Panc1 (cell line): ENCODE results near the gene INPP5A. TPM values are rescaled to one million over a fixed set of nuclear protein-coding genes. Genes with fewer than 3 reads are reported as not detected.

Source experiments
- ATAC-seq: fragments of 200-7000 bp; cut with Tn5 transposase; 2 replicates; pipeline ENCODE4 v1.9.1; 2020; ENCODE audit warnings: mild to moderate bottlenecking, moderate library complexity
- BruUV-seq: library from RNA; stranded (reverse); fragments of 400-500 nt; replicated peaks from 2 replicates; lab custom pipeline; 2021; lab: Mats Ljungman, UMichigan
- CTCF ChIA-PET: fragments of 300-600 bp; sonication (Branson Sonifier 250); formaldehyde crosslinking; loops from one replicate; lab custom pipeline; 2022; ENCODE audit warnings: antibody characterized with exemption; lab: Charles Lee
- POLR2A ChIA-PET: fragments of 300-600 bp; sonication (Branson Sonifier 250); formaldehyde crosslinking; loops from one replicate; lab custom pipeline; 2022; ENCODE audit warnings: antibody characterized with exemption; lab: Charles Lee
- DNase-seq: peaks from one replicate; pipeline ENCODE4 v3.0.0-alpha.2; 2010; ENCODE audit warnings: low read depth, low spot score
- H3K27ac ChIP-seq: 2 replicates; pipeline ENCODE4 v1.5.1; 2011; ENCODE audit warnings: mild to moderate bottlenecking, low read length, inconsistent platforms
- H3K27me3 ChIP-seq: fragments of 200-500 bp; sonication (Bioruptor generic); 2 replicates; pipeline ENCODE4 v1.6.0; 2014; ENCODE audit warnings: low read length, inconsistent platforms; ENCODE audit not compliant: control insufficient read depth, insufficient read depth
- H3K36me3 ChIP-seq: fragments of 200-500 bp; sonication (Bioruptor generic); 2 replicates; pipeline ENCODE4 v1.5.1; 2014; ENCODE audit warnings: inconsistent platforms, mild to moderate bottlenecking, low read length, moderate library complexity; ENCODE audit not compliant: control insufficient read depth, insufficient read depth
- H3K4me1 ChIP-seq: 2 replicates; pipeline ENCODE4 v1.5.1; 2011; ENCODE audit warnings: inconsistent platforms, mild to moderate bottlenecking, low read length, moderate library complexity; ENCODE audit not compliant: control insufficient read depth, insufficient read depth
- H3K4me3 ChIP-seq, 2 experiments: 2 replicates each; pipeline ENCODE4 v1.5.1; 2011 to 2012; ENCODE audit warnings: low read depth in 2 of 2, low read length in 2 of 2, mild to moderate bottlenecking in 2 of 2, inconsistent platforms in 1 of 2, moderate library complexity in 1 of 2
- H3K9me3 ChIP-seq: fragments of 200-500 bp; sonication (Bioruptor generic); 2 replicates; pipeline ENCODE4 v1.5.1; 2014; ENCODE audit warnings: low read depth, mild to moderate bottlenecking, inconsistent platforms, low read length, moderate library complexity; ENCODE audit not compliant: control insufficient read depth, insufficient read depth
- POLR2AphosphoS5 ChIP-seq: IDR thresholded peaks from 2 replicates; pipeline ENCODE4 v1.6.1; 2012; ENCODE audit warnings: mild to moderate bottlenecking, low read depth, low read length, moderate library complexity
- REST ChIP-seq, 2 experiments: IDR thresholded peaks; 2 replicates each; pipeline ENCODE4 v1.6.1; 2011 to 2012; ENCODE audit warnings: low read depth in 2 of 2, control low read depth in 1 of 2, low read length in 1 of 2, mild to moderate bottlenecking in 1 of 2, moderate library complexity in 1 of 2; ENCODE audit not compliant: insufficient read depth in 1 of 2
- SIN3A ChIP-seq: IDR thresholded peaks from 2 replicates; pipeline ENCODE4 v1.6.1; 2012; ENCODE audit warnings: low read depth, mild to moderate bottlenecking, low read length, moderate library complexity, borderline replicate concordance; ENCODE audit not compliant: insufficient read depth
- TCF7L2 ChIP-seq: IDR thresholded peaks from 2 replicates; pipeline ENCODE4 v1.6.1; 2011; ENCODE audit warnings: mild to moderate bottlenecking, low read depth, low read length, inconsistent platforms
- in situ Hi-C: cut with HindIII; loops from 2 replicates; pipeline ENCODE4 v1.10.0; 2016; ENCODE audit warnings: low sequenced_read_pairs, low pct_unique_long_range_greater_than_20kb
- intact Hi-C: fragments of 100-400 bp; cut with micrococcal nuclease; formaldehyde crosslinking; loops from one replicate; pipeline ENCODE4 v1.10.0; 2022; ENCODE audit not compliant: unreplicated experiment
- total RNA-seq: library from RNA; stranded (reverse); gene quantifications from one replicate; pipeline ENCODE4 v1.2.1, GENCODE V29; 2021; ENCODE audit not compliant: unreplicated experiment
- TF ChIP-seq, protein P1 (sequence below): fragments of 450-650 bp; IDR thresholded peaks from 2 replicates; pipeline ENCODE4 v1.5.1; 2017; ENCODE audit warnings: mild to moderate bottlenecking

The INPP5A gene
- total RNA-seq, 1 experiment from 2014 or later: 60.0 TPM

- intact Hi-C loops (no loop called here), in situ Hi-C loops (no loop called here)
- no peak for DNase-seq
- H3K27me3 ChIP-seq: no peaks in the 10 kb centered on the region
- no peaks in the 10 kb centered on the region for H3K9me3 ChIP-seq
- H3K36me3 ChIP-seq: no peaks in the 10 kb centered on the region
- H3K4me1 ChIP-seq: peaks cover 3% of the 10 kb centered on the region; the same call in 1 of the 2 replicates
- no peak for TF ChIP-seq TCF7L2
- no peak for TF ChIP-seq POLR2AphosphoS5
- TF ChIP-seq REST (IDR thresholded peaks at IDR 0.05; ENCODE audit: insufficient read depth in 1 of 2, low read depth in 2 of 2, low read length in 1 of 2): no peak
- TF ChIP-seq, protein P1, sequence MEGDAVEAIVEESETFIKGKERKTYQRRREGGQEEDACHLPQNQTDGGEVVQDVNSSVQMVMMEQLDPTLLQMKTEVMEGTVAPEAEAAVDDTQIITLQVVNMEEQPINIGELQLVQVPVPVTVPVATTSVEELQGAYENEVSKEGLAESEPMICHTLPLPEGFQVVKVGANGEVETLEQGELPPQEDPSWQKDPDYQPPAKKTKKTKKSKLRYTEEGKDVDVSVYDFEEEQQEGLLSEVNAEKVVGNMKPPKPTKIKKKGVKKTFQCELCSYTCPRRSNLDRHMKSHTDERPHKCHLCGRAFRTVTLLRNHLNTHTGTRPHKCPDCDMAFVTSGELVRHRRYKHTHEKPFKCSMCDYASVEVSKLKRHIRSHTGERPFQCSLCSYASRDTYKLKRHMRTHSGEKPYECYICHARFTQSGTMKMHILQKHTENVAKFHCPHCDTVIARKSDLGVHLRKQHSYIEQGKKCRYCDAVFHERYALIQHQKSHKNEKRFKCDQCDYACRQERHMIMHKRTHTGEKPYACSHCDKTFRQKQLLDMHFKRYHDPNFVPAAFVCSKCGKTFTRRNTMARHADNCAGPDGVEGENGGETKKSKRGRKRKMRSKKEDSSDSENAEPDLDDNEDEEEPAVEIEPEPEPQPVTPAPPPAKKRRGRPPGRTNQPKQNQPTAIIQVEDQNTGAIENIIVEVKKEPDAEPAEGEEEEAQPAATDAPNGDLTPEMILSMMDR: no peak
- TF ChIP-seq SIN3A: no peak
- POLR2A ChIA-PET: no interaction called here
- CTCF ChIA-PET: interaction anchor here (0.7 to 1.4 kb wide), 3 partner anchors 153 to 232 kb away, joined by 3 to 6 read pairs (median 3); no protein-coding TSS in a partner anchor
- ATAC-seq: peak; percentile 11
- H3K27ac ChIP-seq: no peak overlapping the region
- H3K4me3 ChIP-seq: no peak overlapping the region
- no TSS peak for BruUV-seq
Measured at GRCh38 chr10:132654121-132654571, 116.6 kb downstream of the INPP5A start.

- CTCF ChIA-PET: interaction anchor here (0.5 to 1.4 kb wide), 7 partner anchors 9 to 239 kb away, joined by 3 to 7 read pairs (median 4); no protein-coding TSS in a partner anchor
- no peaks in the 10 kb centered on the region for H3K36me3 ChIP-seq
- no peak for TF ChIP-seq SIN3A
- TF ChIP-seq REST (IDR thresholded peaks at IDR 0.05; ENCODE audit: insufficient read depth in 1 of 2, low read depth in 2 of 2, low read length in 1 of 2): no peak
- 0 out of 2 replicates have a peak, but pooled peaks have one; percentile 21 for TF ChIP-seq TCF7L2
- TF ChIP-seq POLR2AphosphoS5: no peak
- TF ChIP-seq, protein P1: peak; percentile 99
- no peaks in the 10 kb centered on the region for H3K27me3 ChIP-seq
- H3K4me1 ChIP-seq: peaks cover 3% of the 10 kb centered on the region; the same call in 1 of the 2 replicates
- DNase-seq: no peak
- in situ Hi-C loops (no loop called here), intact Hi-C loops (no loop called here)
- POLR2A ChIA-PET: interaction anchor here (0.6 kb wide), 1 partner anchor 187 kb away, joined by 3 read pairs; no protein-coding TSS in a partner anchor
- no peak overlapping the region for H3K27ac ChIP-seq
- BruUV-seq: no TSS peak
- no peak overlapping the region for H3K4me3 ChIP-seq
- peak; percentile 81 for ATAC-seq
- no peaks in the 10 kb centered on the region for H3K9me3 ChIP-seq
Measured at GRCh38 chr10:132654708-132655661, 117.4 kb downstream of the INPP5A start.
